CD1c-positive myeloid dendritic cell (primary cell): ENCODE results near the gene FCN1.

ENCODE experiments used
- DNase-seq: peaks from one replicate; pipeline ENCODE4 v3.0.0-alpha.2; 2016; ENCODE audit errors: extremely low spot score

FCN1 gene

GRCh38 chr9:134891053-134891452, 26.7 kb downstream of the FCN1 start:
- DNase-seq, result peak; percentile 29

GRCh38 chr9:134890155-134890495, 27.6 kb downstream of the FCN1 start:
- DNase-seq, result no peak

GRCh38 chr9:134889386-134890154, 28.1 kb downstream of the FCN1 start:
- DNase-seq, result no peak

GRCh38 chr9:134888603-134889190, 29.0 kb downstream of the FCN1 start:
- DNase-seq, result no peak

DNA sequence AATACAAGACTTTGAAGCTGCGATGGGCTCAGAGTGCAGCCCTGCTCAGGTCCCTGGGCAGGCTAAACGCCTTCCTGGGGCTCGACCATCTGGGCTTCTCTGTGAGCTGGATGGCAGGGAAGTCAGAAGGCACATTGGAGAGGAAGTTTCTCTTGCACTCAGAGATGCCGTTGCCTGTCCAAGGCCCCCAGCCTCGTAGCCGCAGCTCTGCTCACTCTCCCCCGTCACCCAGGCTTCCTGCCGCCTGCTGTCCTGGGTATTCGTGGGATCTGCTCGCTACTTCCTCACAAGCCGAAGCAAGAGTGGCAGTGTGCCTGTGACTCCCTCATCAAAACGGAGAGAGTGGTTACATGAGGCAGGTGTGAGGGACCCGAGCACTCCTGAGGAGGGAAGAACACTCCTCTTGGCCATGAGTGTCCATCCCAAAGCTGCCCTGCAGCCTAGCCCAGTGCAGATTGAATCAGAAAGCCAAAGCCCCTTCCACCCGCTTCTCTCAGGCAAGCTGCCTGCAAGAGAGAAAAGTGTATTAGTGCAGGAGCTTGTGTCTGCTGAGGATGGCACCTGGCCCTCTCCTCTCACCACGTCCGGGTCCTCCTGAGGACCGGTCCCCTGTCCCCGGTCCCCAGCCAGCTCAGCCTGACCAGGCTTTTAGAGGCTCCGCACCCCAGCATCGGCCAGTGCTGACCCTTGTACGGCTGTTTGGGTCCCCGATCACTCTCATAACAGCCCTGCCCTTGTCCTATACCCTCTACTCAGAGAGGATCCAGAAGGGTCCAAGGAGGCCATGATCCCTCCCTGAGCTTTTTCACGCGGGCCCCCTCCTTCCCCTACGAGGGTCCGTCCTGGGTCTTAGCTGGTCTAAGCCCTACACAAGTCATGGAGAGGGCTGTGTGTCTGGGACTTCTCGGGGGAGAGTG, 29.8 kb downstream of the FCN1 start:
- peak; percentile 40 for DNase-seq

- DNase-seq, result no peak
Measured at GRCh38 chr9:134887219-134887618, 30.5 kb downstream of the FCN1 start.

- DNase-seq, result no peak
Measured at GRCh38 chr9:134886413-134886913, 31.2 kb downstream of the FCN1 start.

DNA sequence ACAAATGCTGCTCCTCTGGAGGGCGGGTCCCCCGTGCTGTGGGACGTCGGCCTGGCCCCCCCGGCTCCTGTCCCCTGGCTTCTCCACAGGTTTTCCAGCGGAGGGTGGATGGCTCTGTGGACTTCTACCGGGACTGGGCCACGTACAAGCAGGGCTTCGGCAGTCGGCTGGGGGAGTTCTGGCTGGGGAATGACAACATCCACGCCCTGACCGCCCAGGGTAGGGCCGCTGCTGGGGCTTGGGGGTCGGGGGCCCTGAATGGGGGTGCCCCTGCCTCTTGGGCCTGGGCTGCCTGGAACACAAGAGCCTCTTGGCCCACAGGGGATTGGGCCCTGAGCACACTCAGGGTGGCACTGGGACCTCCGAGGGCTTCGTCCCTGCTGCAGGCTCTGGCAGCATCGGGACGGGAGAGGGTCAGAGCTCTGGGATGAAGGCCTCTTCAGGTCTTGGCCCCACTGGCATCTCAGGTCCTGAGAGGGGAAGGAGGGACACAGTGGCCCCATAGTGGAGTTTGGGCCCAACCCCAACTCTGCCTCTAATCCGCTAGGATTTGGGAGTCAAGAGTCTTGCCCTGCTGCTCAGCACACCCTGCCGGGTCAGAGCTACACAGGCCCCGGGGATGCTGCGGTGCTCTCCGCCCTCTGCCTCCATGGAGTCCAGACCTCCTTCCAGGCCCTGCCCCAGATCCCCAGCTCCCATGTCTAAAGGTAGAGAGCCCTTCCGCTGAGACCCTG, 31.9 kb downstream of the FCN1 start:
- DNase-seq, result no peak

DNA sequence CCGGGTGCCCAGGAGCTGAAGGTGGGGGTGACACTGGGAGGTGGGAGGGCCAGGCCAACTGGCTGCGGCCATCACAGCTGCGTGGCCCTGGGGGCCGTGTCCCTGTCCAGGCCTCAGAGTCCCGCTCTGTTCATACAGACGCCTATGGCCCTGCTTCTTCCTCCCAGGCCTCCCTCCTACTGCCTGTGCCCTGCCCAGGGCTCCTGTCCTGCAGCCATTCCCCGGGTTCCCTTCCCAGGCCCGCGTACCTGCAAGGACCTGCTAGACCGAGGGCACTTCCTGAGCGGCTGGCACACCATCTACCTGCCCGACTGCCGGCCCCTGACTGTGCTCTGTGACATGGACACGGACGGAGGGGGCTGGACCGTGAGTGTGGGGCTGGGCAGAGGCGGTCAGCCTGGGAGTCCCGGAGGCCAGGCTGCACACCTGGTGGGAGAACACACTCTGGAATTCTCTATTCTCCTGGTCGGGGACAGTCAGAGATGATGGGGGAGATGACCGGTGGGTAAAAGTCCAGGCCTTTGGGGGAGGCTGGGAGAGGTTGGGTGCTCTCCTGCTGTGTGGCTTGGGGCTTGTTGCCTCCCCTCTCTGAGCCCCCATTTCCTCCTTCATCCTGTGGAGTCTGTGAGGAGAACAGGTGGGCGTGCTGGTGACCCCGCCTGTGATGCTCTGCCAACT, 32.6 kb downstream of the FCN1 start:
- DNase-seq, result no peak

DNA sequence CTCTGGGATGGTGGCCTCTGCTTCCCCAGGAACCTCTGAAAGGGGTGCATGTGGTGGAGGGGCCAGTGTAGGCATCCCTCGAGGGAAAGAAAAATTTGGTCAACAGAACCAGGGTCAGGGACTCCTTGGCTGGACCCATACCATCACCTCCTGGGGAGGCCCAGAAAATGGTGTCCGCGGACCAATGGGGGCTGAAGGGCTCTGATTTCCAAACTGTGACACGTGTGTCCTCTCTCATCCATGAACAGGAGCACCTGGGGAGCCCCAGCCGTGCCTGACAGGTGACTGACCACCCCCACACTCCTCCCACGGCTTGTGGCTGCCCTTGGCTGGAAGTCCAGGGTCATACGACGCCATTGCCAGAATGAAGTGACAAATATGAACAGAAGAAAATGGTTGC, 33.2 kb downstream of the FCN1 start:
- no peak for DNase-seq

DNA sequence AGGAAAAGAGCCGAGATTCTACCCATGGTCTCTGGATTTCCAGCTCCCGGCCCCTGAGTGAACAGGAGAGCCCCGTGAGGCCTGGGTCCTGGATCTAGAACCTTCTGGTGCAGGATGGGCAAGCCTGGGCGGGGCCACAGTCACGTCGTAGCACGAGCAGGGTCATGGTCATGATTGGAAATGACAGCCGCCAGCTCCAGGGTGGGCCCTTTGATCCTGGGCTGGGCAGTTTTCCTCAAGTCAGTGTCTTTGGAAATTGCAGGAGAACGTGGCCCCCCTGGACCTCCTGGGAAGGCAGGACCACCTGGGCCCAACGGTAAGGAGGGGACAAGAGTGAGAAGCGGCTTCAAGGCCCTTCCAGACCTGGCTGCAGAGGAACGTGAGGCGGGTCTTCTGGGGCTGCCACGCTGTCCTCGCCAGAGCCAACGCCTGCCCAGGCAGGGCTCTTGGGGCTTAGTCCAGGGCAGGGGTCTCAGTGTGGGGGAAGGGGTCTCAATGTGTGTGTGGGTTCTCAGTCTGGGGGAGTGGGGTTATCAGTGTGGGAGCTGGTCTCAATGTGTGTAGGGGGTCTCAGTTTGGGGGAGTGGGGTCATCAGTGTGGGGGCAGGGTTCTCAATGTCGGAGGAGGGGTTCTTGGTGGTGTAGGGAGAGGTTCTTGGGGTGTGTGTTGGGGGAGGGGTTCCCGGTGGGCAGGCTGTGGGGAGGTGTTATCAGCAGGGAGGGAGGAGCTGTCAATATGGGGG, 34.5 kb downstream of the FCN1 start:
- DNase-seq, result no peak

DNA sequence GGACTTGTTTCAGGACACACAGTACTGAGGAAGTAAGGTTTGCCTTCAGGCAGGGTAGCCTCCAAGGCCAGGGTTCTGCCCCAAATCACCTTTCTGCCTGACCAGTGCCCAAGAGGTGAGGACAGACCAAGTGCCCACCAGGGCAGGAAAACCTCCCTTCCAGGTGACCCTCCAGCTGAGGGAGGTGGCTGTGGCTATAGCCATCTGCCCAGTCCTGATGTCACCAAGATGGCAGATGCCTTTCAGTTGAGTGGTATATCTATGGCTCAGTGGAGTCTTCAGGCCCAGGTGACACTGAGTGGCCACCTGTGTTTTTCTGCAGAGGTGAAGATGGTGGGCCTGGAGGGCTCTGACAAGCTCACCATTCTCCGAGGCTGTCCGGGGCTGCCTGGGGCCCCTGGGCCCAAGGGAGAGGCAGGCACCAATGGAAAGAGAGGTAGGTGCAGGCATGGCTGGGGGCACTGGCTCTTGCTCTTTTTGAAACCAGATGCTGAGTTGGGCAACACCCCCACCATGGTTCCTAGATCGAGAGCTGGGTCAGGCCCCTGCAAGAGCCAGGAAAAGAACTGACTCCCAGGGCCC, 35.4 kb downstream of the FCN1 start:
- no peak for DNase-seq

GRCh38 chr9:134881313-134881670, 36.4 kb downstream of the FCN1 start:
- DNase-seq, result no peak

DNA sequence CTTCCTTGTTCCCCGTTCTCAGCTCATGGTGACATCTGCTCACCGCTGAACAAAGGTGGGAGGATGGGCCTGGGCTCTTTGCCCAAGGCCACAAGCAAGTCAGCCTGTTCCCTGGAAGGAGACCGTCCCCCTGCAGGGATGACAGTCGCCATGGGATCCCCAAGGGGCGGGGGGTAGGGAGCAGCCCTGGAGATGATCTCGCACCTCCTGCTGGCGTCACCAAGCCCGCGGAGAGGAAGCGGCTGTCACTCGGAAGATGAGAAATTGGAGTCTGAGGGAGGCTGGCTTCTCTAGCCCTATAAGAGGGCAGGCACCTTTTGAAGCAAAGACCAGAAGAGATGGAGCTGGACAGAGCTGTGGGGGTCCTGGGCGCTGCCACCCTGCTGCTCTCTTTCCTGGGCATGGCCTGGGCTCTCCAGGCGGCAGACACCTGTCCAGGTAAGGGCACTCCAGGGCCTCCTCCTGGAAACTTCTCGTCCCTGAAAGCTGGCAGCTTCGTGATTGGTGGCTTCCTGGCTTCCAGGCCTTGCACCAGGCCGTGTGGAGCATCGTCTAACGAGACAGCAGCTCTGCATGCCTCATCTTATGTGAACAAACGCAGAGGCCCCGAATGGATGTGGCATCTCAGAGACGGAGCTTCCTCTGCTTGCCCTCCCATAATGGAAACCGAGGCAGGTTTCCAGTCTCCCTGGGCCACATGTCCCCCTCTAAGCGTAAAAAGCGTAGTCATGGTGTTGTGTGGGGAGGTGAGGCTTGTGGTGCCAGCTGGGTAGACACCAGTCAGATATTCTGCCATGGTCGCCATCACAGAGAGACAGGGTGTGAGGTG, 37.0 kb downstream of the FCN1 start, which contains the start of gene FCN2:
TSS of gene FCN2 (plus strand) at position 327 of the 829 bp plus-strand sequence. CDS start at position 339, 12 bp downstream.
- no peak for DNase-seq

- no peak for DNase-seq
Measured at GRCh38 chr9:134879664-134880483, 37.8 kb downstream of the FCN1 start.

DNA sequence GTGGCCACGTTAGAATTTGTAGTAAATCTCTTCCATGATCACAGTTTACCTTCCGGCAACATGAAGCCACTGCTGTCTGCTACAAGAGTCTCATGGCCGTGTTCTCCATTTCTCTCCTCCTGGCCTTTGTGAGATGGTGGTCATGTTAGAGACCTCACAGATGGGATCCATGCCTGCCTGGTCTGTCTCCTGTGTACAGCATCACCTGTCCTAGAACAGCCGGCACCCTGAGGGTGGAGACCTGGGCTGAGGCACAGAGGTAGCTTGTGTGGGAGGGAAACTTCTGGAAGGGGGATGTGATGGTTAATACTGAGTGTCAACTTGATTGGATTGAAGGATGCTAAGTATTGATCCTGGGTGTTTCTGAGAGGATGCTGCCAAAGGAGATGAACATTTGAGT, 40.2 kb downstream of the FCN1 start:
- DNase-seq, result no peak

- peak; percentile 15 for DNase-seq
Measured at GRCh38 chr9:134875371-134875770, 42.3 kb downstream of the FCN1 start.
